ENCODE measurements around the gene CTTN. TPM values are rescaled to one million over a fixed set of nuclear protein-coding genes. Genes with fewer than 3 reads are reported as not detected.
A peak's percentile ranks its signal among the peaks of the same experiment; 100 is the strongest.

Gene CTTN
- total and polyA plus RNA-seq, 2 of the 8 experiments (the other 6 are each of a cell fraction or from before 2014, with no cell fraction given), result 84.6 to 216 TPM

- no peak for TF ChIP-seq CTCF (IDR thresholded peaks at IDR 0.05; ENCODE audit: control extremely low read depth in 1 of 3, insufficient read depth in 1 of 3, low read depth in 1 of 3, low read length in 3 of 3)
- TF ChIP-seq BRCA1 (IDR thresholded peaks at IDR 0.05; ENCODE audit: low read depth, low read length), result no peak
- no peak for TF ChIP-seq MAX (IDR thresholded peaks at IDR 0.05)
- TF ChIP-seq RBBP5 (IDR thresholded peaks at IDR 0.05; ENCODE audit: borderline replicate concordance, low read depth, low read length), result no peak
- no peak for TF ChIP-seq NANOG (IDR thresholded peaks at IDR 0.05; ENCODE audit: insufficient read depth, low read depth, low read length, poor library complexity, severe bottlenecking)
- TF ChIP-seq HDAC6 (IDR thresholded peaks at IDR 0.05; ENCODE audit: low read depth, low read length), result no peak
- 0 out of 2 replicates have a peak, but pooled peaks have one; percentile 15 for TF ChIP-seq TBP (IDR thresholded peaks at IDR 0.05; ENCODE audit: low read depth, low read length)
- TF ChIP-seq PHF8 (conservative IDR thresholded peaks at IDR 0.05; ENCODE audit: low read depth, low read length), result no peak
Observed at GRCh38 chr11:70398834-70399680, 728 bp downstream of the CTTN start (continued).

Data from H1 (cell line).